Uterus (tissue), 2 donors: Measurements from ENCODE around the gene CEP72.

ENCODE experiments used
- CTCF ChIP-seq, 4 experiments: fragments of 200-600 bp in 2 of 4; fragments of 450-650 bp in 2 of 4; sonication (generic) in 2 of 4; IDR thresholded peaks; one replicate each; pipeline ENCODE4 v1.5.1; 2016 to 2019; ENCODE audit warnings: antibody characterized with exemption in 4 of 4, mild to moderate bottlenecking in 2 of 4, moderate library complexity in 1 of 4
- POLR2A ChIP-seq, 2 donors: fragments of 450-650 bp; IDR thresholded peaks; one replicate each; pipeline ENCODE4 v1.6.1; 2016; ENCODE audit warnings: antibody characterized with exemption in 2 of 2, mild to moderate bottlenecking in 1 of 2, moderate library complexity in 1 of 2

DNA sequence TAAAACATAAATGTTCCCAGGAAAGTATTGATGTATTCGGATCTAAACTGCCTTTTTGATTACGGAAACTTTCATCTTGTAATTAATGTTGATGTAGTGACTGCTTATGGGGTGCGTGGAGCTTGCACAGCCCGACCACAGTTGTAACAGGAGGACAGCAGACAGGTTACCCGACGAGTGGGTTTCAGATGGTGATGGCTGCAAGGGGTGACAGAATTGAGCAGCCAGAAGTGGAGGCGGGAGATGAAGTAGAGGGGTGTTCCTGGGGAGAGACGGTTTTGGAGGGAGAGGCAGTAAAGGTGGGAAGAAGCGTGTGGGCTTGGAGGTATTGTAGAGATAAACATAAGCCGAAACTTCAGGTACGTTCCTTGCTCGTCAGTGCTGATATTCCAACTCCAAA is 5.8 kb downstream of the CEP72 start:
- TF ChIP-seq CTCF (IDR thresholded peaks at IDR 0.05) (no peak), POLR2A (IDR thresholded peaks at IDR 0.05) (no peak)
